Esophagus squamous epithelium (tissue), 5 donors: ENCODE measurements around the gene ZNF141. TPM values are rescaled to one million over a fixed set of nuclear protein-coding genes. Genes with fewer than 3 reads are reported as not detected.
"Not testable (repeated sequence)": the region's sequence is repeated elsewhere in the genome, so short reads cannot be mapped to it uniquely, and the experiment has no call there.

Source experiments
- DNase-seq: peaks from one replicate; lab custom pipeline; 2025; lab: John Stamatoyannopoulos, UW
- H3K27ac ChIP-seq, 4 donors: fragments of 200-600 bp; sonication (generic); one replicate each; pipeline ENCODE4 v1.5.1; 2016 to 2019; ENCODE audit warnings: mild to moderate bottlenecking in 1 of 4
- H3K27me3 ChIP-seq, 4 donors: fragments of 200-600 bp; sonication (generic); 1 replicate in 3 of 4; 2 replicates in 1 of 4; pipeline versions ENCODE4 v1.5.1 to v1.6.0; 2017 to 2021; ENCODE audit warnings: antibody characterized with exemption in 1 of 4
- H3K36me3 ChIP-seq, 3 donors: fragments of 200-600 bp; sonication (generic); one replicate each; pipeline ENCODE4 v1.5.1; 2016 to 2019
- H3K4me1 ChIP-seq, 3 donors: fragments of 200-600 bp; sonication (generic); one replicate each; pipeline ENCODE4 v1.5.1; 2017 to 2019
- H3K4me3 ChIP-seq, 4 donors: fragments of 200-600 bp; sonication (generic); 1 replicate in 3 of 4; 2 replicates in 1 of 4; pipeline ENCODE4 v1.5.1; 2016 to 2019; ENCODE audit warnings: mild to moderate bottlenecking in 2 of 4, moderate library complexity in 1 of 4
- H3K9me3 ChIP-seq, 3 donors: fragments of 200-600 bp; sonication (generic); one replicate each; pipeline ENCODE4 v1.5.1; 2016 to 2019
- POLR2A ChIP-seq, 4 donors: fragments of 450-650 bp; IDR thresholded peaks; one replicate each; pipeline ENCODE4 v1.6.1; 2017; ENCODE audit warnings: antibody characterized with exemption in 4 of 4, mild to moderate bottlenecking in 4 of 4, moderate library complexity in 3 of 4
- WGBS, 2 donors: methylation state at CpG; one replicate each; pipeline ENCODE4 v1.1.5; 2018; 5-methylcytosine and 5-hydroxymethylcytosine counted together
- intact Hi-C: fragments of 100-400 bp; cut with DNase I; formaldehyde crosslinking; loops from one replicate; pipeline ENCODE4 v1.15.0; 2022
- total RNA-seq, 4 donors: library from RNA; depleted of rRNA; stranded (reverse); fragments of >200 nt; gene quantifications; one replicate each; pipeline ENCODE4 v1.1.0, GENCODE V29; 2016
- TF ChIP-seq, protein P1 (sequence below), 6 experiments: fragments of 450-650 bp in 4 of 6; fragments of 200-600 bp in 2 of 6; sonication (generic) in 2 of 6; IDR thresholded peaks; one replicate each; pipeline ENCODE4 v1.5.1; 2016 to 2019; ENCODE audit warnings: antibody characterized with exemption in 6 of 6, mild to moderate bottlenecking in 4 of 6, moderate library complexity in 4 of 6
- donor health status: DM: yes; HTN: yes; CAD: no.

Gene ZNF141
- total RNA-seq = 10 to 100 TPM in 1 of 4 donors, 1 to 10 TPM in 3; 5.9 to 24.4 (median 7.3) TPM

- H3K4me1 ChIP-seq = peaks cover 0 to 36% (median 10%) of the 10 kb centered on the region in 3 donors
- TF ChIP-seq, protein P1, sequence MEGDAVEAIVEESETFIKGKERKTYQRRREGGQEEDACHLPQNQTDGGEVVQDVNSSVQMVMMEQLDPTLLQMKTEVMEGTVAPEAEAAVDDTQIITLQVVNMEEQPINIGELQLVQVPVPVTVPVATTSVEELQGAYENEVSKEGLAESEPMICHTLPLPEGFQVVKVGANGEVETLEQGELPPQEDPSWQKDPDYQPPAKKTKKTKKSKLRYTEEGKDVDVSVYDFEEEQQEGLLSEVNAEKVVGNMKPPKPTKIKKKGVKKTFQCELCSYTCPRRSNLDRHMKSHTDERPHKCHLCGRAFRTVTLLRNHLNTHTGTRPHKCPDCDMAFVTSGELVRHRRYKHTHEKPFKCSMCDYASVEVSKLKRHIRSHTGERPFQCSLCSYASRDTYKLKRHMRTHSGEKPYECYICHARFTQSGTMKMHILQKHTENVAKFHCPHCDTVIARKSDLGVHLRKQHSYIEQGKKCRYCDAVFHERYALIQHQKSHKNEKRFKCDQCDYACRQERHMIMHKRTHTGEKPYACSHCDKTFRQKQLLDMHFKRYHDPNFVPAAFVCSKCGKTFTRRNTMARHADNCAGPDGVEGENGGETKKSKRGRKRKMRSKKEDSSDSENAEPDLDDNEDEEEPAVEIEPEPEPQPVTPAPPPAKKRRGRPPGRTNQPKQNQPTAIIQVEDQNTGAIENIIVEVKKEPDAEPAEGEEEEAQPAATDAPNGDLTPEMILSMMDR (IDR thresholded peaks at IDR 0.05) = peak in 1 of 6 experiments; percentile 4
- peak in 2 of 4 donors; percentile 77 to 81 for TF ChIP-seq POLR2A (IDR thresholded peaks at IDR 0.05)
- peaks cover 0 to 23% (median 14%) of the 10 kb centered on the region in 3 donors for H3K9me3 ChIP-seq
- peaks cover 0 to 24% (median 0%) of the 10 kb centered on the region in 3 donors for H3K36me3 ChIP-seq
- 0% methylated on average over 20 to 29 of the region's 59 CpGs for WGBS, 2 donors
- H3K4me3 ChIP-seq = peak within 1 kb of the TSS; percentile 70 to 98 (median 94)
- H3K27me3 ChIP-seq = no peaks in the 10 kb centered on the region
- H3K27ac ChIP-seq = peak within 1 kb of the TSS; percentile 86 to 98 (median 94)
- intact Hi-C loops = no loop called here
- DNase-seq = peak; percentile 86
Measured at GRCh38 chr4:337143-337931, at the start of gene ZNF141. ZNF141 (plus strand) TSS chr4:337814; CDS start chr4:337984, 170 bp downstream.

GRCh38 chr4:288891-289290 is 48.7 kb upstream of the ZNF141 start:
- intact Hi-C loops = no loop called here
- no peak for DNase-seq
- H3K4me3 ChIP-seq = no peak overlapping the region
- no peak overlapping the region for H3K27ac ChIP-seq
- TF ChIP-seq, protein P1 (IDR thresholded peaks at IDR 0.05) = no peak
- TF ChIP-seq POLR2A (IDR thresholded peaks at IDR 0.05) = no peak
- 69 to 83% methylated on average over 2 of the region's 2 CpGs for WGBS, 2 donors
- no peaks in the 10 kb centered on the region for H3K27me3 ChIP-seq
- no peaks in the 10 kb centered on the region for H3K4me1 ChIP-seq
- H3K9me3 ChIP-seq = peaks cover 0 to 78% (median 33%) of the 10 kb centered on the region in 3 donors
- peaks cover 0 to 10% (median 0%) of the 10 kb centered on the region in 3 donors for H3K36me3 ChIP-seq

GRCh38 chr4:294732-295131 is 42.9 kb upstream of the ZNF141 start:
- DNase-seq = no peak
- 92 to 93% methylated on average over 3 of the region's 3 CpGs for WGBS, 2 donors
- H3K36me3 ChIP-seq = peaks cover 0 to 11% (median 0%) of the 10 kb centered on the region in 3 donors
- H3K9me3 ChIP-seq = peaks cover 0 to 63% (median 13%) of the 10 kb centered on the region in 3 donors
- TF ChIP-seq POLR2A (IDR thresholded peaks at IDR 0.05) = no peak
- H3K4me3 ChIP-seq = no peak overlapping the region
- no peaks in the 10 kb centered on the region for H3K4me1 ChIP-seq
- no peak overlapping the region for H3K27ac ChIP-seq
- intact Hi-C loops = no loop called here
- H3K27me3 ChIP-seq = no peaks in the 10 kb centered on the region

GRCh38 chr4:302381-302780 is 35.2 kb upstream of the ZNF141 start:
- H3K9me3 ChIP-seq = peaks cover 0 to 31% (median 0%) of the 10 kb centered on the region in 3 donors
- H3K27ac ChIP-seq = no peak overlapping the region
- H3K27me3 ChIP-seq = peaks cover 0 to 7% (median 0%) of the 10 kb centered on the region in 4 donors
- no peak overlapping the region for H3K4me3 ChIP-seq
- H3K36me3 ChIP-seq = no peaks in the 10 kb centered on the region
- WGBS, 2 donors = 84 to 98% methylated on average over 4 of the region's 4 CpGs
- DNase-seq = no peak
- TF ChIP-seq, protein P1 (IDR thresholded peaks at IDR 0.05) = no peak
- TF ChIP-seq POLR2A (IDR thresholded peaks at IDR 0.05) = no peak
- H3K4me1 ChIP-seq = peaks cover 0 to 14% (median 0%) of the 10 kb centered on the region in 3 donors
- intact Hi-C loops = no loop called here

GRCh38 chr4:304516-304915 is 33.1 kb upstream of the ZNF141 start:
- DNase-seq, H3K27me3 ChIP-seq, intact Hi-C loops, H3K36me3 ChIP-seq: not testable (repeated sequence)
- H3K9me3 ChIP-seq = peaks cover 0 to 14% (median 0%) of the 10 kb centered on the region in 3 donors
- H3K4me1 ChIP-seq = peaks cover 0 to 14% (median 0%) of the 10 kb centered on the region in 3 donors
- peak overlapping the region; percentile 35 to 63 (median 58) for H3K4me3 ChIP-seq
- peak overlapping the region in 2 of 4 donors; percentile 57 for H3K27ac ChIP-seq
- WGBS, 2 donors = 10 to 12% methylated on average over 5 to 8 of the region's 20 CpGs
